ENCODE data around the gene BCL2L14. TPM values are rescaled to one million over a fixed set of nuclear protein-coding genes. Genes with fewer than 3 reads are reported as not detected.

The BCL2L14 gene
- total and polyA plus RNA-seq, 2 of the 13 experiments (the other 11 are each of a cell fraction or from before 2014, with no cell fraction given) = 0.11 TPM; not detected in 1

DNA sequence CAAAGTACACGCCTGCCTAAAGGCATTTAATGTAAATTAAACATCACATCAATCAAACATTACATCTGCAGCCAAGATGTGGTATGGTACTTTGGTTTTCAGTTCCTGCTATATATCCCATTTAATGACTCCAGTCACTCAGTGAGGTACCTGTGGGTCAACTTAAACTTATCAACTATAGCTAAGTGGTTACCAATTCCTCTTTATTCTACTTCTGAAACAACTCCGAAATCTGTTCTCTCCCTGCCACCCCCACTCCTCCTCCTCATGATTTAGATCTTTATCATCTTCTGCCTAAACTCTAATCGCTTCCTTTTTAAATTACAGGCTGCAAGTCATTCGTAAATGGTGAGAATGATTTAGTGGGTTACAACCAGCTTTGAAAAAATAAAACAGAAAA lies 57.9 kb downstream of the BCL2L14 start (continued):
- no peak for TF ChIP-seq XRCC5 (optimal IDR thresholded peaks at IDR 0.05; ENCODE audit: low read length)

DNA sequence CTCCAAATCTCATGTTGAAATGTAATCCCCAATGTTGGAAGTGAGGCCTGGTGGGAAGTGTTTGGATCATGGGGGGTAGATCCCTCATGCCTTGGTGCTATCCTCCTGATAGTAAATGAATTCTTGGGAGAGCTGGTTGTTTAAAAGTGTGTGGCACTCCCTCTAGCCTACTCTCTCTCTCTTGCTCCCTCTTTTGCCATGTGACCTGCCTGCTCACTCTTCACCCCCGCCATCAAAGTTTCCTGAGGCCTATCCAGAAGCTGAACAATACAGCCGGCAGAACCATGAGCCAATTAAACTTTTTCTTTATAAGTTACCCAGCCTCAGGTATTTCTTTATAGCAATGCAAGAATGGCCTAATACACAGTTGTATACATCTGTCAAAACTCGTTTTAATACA lies 62.5 kb downstream of the BCL2L14 start:
- Histone ChIP-seq H3K36me3 (replicated peaks in 1 of 2; ENCODE audit: control insufficient read depth in 1 of 2, insufficient read depth in 2 of 2, low read length in 2 of 2) (peaks cover 10 to 49% of the 10 kb centered on the region in 2 experiments), H4K20me1 (ENCODE audit: insufficient read depth, low read length) (no peaks in the 10 kb centered on the region), H3K27ac (ENCODE audit: extremely low read length, insufficient read depth, low read length) (no peak overlapping the region), H3K9me3 (ENCODE audit: low read length) (no peaks in the 10 kb centered on the region), H3K4me1 (ENCODE audit: insufficient read depth, low read length) (peaks cover under 1% of the 10 kb centered on the region; the same call in 1 of the 2 replicates), H3K27me3 (ENCODE audit: control insufficient read depth in 1 of 2, insufficient read depth in 2 of 2, low read length in 2 of 2) (no peaks in the 10 kb centered on the region), H2AFZ (ENCODE audit: low read length) (no peak overlapping the region), H3K4me3 (replicated peaks in 1 of 3; ENCODE audit: insufficient read depth in 1 of 3, low read depth in 2 of 3, low read length in 3 of 3) (no peak overlapping the region), H3K4me2 (ENCODE audit: low read depth, low read length) (no peak overlapping the region), H3K9ac (ENCODE audit: insufficient read depth, low read depth, low read length) (no peak overlapping the region), H3K79me2 (ENCODE audit: insufficient read depth, low read length) (no peaks in the 10 kb centered on the region)
- BruUV-seq (replicated peaks) = no TSS peak
- in situ Hi-C loops (cut with HindIII; ENCODE audit: extremely low pct_ligation_motif_present, low pct_unique_long_range_greater_than_20kb) = no loop called here
- ChIA-PET POLR2A (no interaction called here), CTCF (ENCODE audit: low intra/inter-chr PET ratio, low total read pairs) (no interaction called here)
- no peak for DNase-seq (ENCODE audit: low spot score)
- 94% methylated on average over 3 of the region's 3 CpGs for WGBS (ENCODE audit: low lambda C conversion rate)
- intact Hi-C loops (cut with micrococcal nuclease; ENCODE audit: unreplicated experiment) = no loop called here
- no peak for FAIRE-seq
- ATAC-seq = no peak
- TF ChIP-seq ZNF775 (CRISPR knock-in tag; IDR thresholded peaks at IDR 0.05; ENCODE audit: borderline replicate concordance) (no peak), ZNF598 (CRISPR knock-in tag; IDR thresholded peaks at IDR 0.05; ENCODE audit: borderline replicate concordance) (no peak), ZFP36 (IDR thresholded peaks at IDR 0.05; ENCODE audit: borderline replicate concordance, low read depth, low read length, partially characterized antibody) (no peak), SIN3B (IDR thresholded peaks at IDR 0.05; ENCODE audit: low read length) (no peak), SSRP1 (CRISPR knock-in tag; IDR thresholded peaks at IDR 0.05) (no peak), NFRKB (IDR thresholded peaks at IDR 0.05) (no peak), SOX5 (CRISPR knock-in tag; IDR thresholded peaks at IDR 0.05; ENCODE audit: borderline replicate concordance) (no peak), TCF7 (IDR thresholded peaks at IDR 0.05; ENCODE audit: low read depth) (no peak)
- TF ChIP-seq, protein P1, sequence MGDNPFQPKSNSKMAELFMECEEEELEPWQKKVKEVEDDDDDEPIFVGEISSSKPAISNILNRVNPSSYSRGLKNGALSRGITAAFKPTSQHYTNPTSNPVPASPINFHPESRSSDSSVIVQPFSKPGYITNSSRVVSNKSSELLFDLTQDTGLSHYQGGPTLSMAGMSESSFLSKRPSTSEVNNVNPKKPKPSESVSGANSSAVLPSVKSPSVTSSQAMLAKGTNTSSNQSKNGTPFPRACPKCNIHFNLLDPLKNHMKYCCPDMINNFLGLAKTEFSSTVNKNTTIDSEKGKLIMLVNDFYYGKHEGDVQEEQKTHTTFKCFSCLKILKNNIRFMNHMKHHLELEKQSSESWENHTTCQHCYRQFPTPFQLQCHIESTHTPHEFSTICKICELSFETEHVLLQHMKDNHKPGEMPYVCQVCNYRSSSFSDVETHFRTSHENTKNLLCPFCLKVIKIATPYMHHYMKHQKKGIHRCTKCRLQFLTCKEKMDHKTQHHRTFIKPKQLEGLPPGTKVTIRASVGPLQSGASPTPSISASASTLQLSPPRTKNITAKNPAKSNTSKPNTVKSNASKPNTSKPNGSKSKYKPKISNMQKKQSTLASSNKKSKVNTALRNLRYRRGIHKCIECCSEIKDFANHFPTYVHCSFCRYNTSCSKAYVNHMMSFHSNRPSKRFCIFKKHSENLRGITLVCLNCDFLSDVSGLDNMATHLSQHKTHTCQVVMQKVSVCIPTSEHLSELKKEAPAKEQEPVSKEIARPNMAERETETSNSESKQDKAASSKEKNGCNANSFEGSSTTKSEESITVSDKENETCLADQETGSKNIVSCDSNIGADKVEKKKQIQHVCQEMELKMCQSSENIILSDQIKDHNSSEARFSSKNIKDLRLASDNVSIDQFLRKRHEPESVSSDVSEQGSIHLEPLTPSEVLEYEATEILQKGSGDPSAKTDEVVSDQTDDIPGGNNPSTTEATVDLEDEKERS (CRISPR knock-in tag; IDR thresholded peaks at IDR 0.05) = no peak
- TF ChIP-seq, protein P2, sequence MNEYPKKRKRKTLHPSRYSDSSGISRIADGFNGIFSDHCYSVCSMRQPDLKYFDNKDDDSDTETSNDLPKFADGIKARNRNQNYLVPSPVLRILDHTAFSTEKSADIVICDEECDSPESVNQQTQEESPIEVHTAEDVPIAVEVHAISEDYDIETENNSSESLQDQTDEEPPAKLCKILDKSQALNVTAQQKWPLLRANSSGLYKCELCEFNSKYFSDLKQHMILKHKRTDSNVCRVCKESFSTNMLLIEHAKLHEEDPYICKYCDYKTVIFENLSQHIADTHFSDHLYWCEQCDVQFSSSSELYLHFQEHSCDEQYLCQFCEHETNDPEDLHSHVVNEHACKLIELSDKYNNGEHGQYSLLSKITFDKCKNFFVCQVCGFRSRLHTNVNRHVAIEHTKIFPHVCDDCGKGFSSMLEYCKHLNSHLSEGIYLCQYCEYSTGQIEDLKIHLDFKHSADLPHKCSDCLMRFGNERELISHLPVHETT (CRISPR knock-in tag; conservative IDR thresholded peaks at IDR 0.05) = no peak
- TF ChIP-seq, protein P3, sequence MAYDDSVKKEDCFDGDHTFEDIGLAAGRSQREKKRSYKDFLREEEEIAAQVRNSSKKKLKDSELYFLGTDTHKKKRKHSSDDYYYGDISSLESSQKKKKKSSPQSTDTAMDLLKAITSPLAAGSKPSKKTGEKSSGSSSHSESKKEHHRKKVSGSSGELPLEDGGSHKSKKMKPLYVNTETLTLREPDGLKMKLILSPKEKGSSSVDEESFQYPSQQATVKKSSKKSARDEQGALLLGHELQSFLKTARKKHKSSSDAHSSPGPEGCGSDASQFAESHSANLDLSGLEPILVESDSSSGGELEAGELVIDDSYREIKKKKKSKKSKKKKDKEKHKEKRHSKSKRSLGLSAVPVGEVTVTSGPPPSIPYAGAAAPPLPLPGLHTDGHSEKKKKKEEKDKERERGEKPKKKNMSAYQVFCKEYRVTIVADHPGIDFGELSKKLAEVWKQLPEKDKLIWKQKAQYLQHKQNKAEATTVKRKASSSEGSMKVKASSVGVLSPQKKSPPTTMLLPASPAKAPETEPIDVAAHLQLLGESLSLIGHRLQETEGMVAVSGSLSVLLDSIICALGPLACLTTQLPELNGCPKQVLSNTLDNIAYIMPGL (CRISPR knock-in tag; IDR thresholded peaks at IDR 0.05; ENCODE audit: borderline replicate concordance in 1 of 2, low read depth in 1 of 2) = no peak
